T-helper 2 cell treated with Interferon-gamma antibody and Interleukin-4, amounts not matched to agents 5 μg/mL and 100 μg/mL, for 36 hours (primary cell): Measurements from ENCODE around the gene SORL1.

Experiments
- DNase-seq: peaks from one replicate; pipeline ENCODE4 v3.0.0; 2021; ENCODE audit warnings: low spot score
- H3K27ac Mint-ChIP-seq: one replicate; pipeline ENCODE4 v1.8.0; 2021; ENCODE audit warnings: mild to moderate bottlenecking, mixed read lengths
- H3K27me3 Mint-ChIP-seq: one replicate; pipeline ENCODE4 v1.8.0; 2021; ENCODE audit warnings: low read depth, mixed read lengths
- H3K36me3 Mint-ChIP-seq: one replicate; pipeline ENCODE4 v1.8.0; 2021; ENCODE audit warnings: low read depth, mixed read lengths
- H3K4me1 Mint-ChIP-seq: one replicate; pipeline ENCODE4 v1.8.0; 2021; ENCODE audit warnings: low read depth, mixed read lengths
- H3K4me3 Mint-ChIP-seq: one replicate; pipeline ENCODE4 v1.8.0; 2022; ENCODE audit warnings: mild to moderate bottlenecking, moderate library complexity, mixed read lengths
- H3K9me3 Mint-ChIP-seq: one replicate; pipeline ENCODE4 v1.8.0; 2021; ENCODE audit warnings: mixed read lengths

Gene SORL1

DNA sequence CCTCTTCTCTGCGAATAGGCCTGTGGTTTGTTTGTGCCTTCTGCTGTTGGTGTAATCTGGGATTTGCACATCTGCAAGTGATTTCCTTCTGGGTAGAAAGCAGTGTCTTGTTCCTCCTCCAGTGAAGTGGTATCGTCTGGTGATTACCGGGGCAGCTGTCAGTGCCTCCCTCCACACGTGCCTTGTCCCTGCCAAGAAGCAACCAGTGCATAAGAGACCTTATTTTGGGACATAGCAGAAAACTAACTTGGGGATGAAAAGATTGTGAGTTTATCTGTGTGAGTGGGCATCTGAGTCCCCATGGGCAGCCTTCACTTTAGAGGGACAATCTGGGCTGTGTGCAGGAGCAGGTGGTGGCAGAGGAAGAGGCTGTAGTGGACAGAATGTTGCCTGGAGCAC is 72.1 kb downstream of the SORL1 start:
- no peak overlapping the region for H3K4me3 Mint-ChIP-seq
- H3K4me1 Mint-ChIP-seq, result peaks cover 15% of the 10 kb centered on the region
- H3K27ac Mint-ChIP-seq, result no peak overlapping the region
- H3K27me3 Mint-ChIP-seq, result no peaks in the 10 kb centered on the region
- no peak for DNase-seq
- H3K9me3 Mint-ChIP-seq, result peaks cover 28% of the 10 kb centered on the region
- peaks cover 79% of the 10 kb centered on the region for H3K36me3 Mint-ChIP-seq

DNA sequence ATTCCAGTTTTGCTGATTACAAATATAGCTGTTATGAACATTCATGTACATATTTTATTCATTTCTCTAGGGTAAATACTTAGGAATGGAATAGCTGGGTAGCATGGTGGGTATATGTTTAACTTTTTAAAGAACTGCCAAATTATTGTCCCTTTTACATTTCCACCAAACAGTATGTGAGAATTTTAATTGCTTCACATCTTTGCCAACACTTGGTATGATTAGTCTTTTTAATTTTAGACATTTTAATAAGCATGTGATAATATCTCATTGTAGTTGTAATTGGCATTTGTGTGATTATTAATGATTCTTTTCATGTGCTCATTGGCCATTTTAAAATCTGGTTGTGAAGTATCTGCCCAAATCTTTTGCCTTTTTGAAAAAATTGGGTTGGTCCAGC is 73.3 kb downstream of the SORL1 start:
- no peaks in the 10 kb centered on the region for H3K27me3 Mint-ChIP-seq
- peaks cover 40% of the 10 kb centered on the region for H3K9me3 Mint-ChIP-seq
- DNase-seq, result no peak
- no peak overlapping the region for H3K4me3 Mint-ChIP-seq
- H3K27ac Mint-ChIP-seq, result no peak overlapping the region
- peaks cover 82% of the 10 kb centered on the region for H3K36me3 Mint-ChIP-seq
- peaks cover 11% of the 10 kb centered on the region for H3K4me1 Mint-ChIP-seq

GRCh38 chr11:121530257-121530656 is 78.1 kb downstream of the SORL1 start:
- Mint-ChIP-seq H3K4me1 (peaks cover 4% of the 10 kb centered on the region), H3K27ac (no peak overlapping the region), H3K36me3 (peaks cover 71% of the 10 kb centered on the region), H3K9me3 (peaks cover 41% of the 10 kb centered on the region), H3K27me3 (no peaks in the 10 kb centered on the region), H3K4me3 (no peak overlapping the region)
- DNase-seq, result no peak

GRCh38 chr11:121533601-121534000 is 81.5 kb downstream of the SORL1 start:
- Mint-ChIP-seq H3K4me3 (no peak overlapping the region), H3K4me1 (peaks cover 12% of the 10 kb centered on the region), H3K36me3 (peaks cover 66% of the 10 kb centered on the region), H3K27me3 (no peaks in the 10 kb centered on the region), H3K9me3 (peaks cover 28% of the 10 kb centered on the region), H3K27ac (no peak overlapping the region)
- no peak for DNase-seq

- Mint-ChIP-seq H3K4me3 (no peak overlapping the region), H3K4me1 (peaks cover 18% of the 10 kb centered on the region), H3K27ac (no peak overlapping the region), H3K27me3 (no peaks in the 10 kb centered on the region), H3K36me3 (peaks cover 61% of the 10 kb centered on the region), H3K9me3 (peaks cover 19% of the 10 kb centered on the region)
- no peak for DNase-seq
Measured at GRCh38 chr11:121534131-121535093, 82.3 kb downstream of the SORL1 start.

DNA sequence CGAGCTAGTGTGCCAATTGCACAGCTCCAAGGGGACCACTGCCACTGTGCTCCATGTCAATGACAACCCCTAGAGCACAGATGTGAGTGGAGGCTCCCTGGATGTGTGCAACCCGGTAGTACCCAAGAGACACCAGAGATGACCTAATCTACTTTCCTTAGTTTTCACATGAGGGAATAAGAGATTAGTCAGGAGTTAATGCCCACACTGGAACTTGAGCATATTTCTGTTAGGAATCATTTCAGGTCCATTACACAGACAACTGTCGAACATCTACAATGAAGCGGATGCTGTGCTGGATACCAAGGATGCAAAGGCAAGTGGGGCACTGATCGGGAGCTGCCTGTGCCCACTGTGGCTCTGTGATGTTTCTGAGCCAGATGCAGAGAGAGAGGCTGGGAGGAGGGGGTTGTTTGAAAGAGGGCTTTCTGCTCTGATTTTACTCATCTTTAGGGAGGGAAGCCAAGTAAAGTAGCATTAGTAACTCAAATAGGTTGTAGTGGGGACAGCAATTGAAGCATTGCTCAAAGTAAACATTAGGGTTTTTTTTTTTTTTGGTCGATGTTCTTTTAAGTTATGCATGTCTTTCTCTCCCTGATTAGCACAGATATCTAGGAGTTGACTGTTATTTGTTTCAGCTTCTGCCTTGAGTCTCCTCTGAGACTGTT is 83.1 kb downstream of the SORL1 start:
- DNase-seq, result no peak
- H3K9me3 Mint-ChIP-seq, result peaks cover 11% of the 10 kb centered on the region
- H3K4me3 Mint-ChIP-seq, result no peak overlapping the region
- peaks cover 55% of the 10 kb centered on the region for H3K36me3 Mint-ChIP-seq
- H3K27me3 Mint-ChIP-seq, result no peaks in the 10 kb centered on the region
- peaks cover 22% of the 10 kb centered on the region for H3K4me1 Mint-ChIP-seq
- H3K27ac Mint-ChIP-seq, result peak overlapping the region; percentile 28

- Mint-ChIP-seq H3K27ac (no peak overlapping the region), H3K4me1 (peaks cover 22% of the 10 kb centered on the region)
Measured at GRCh38 chr11:121536126-121536525, 84.0 kb downstream of the SORL1 start.

GRCh38 chr11:121538054-121538453 is 85.9 kb downstream of the SORL1 start:
- peaks cover 22% of the 10 kb centered on the region for H3K4me1 Mint-ChIP-seq
- no peak overlapping the region for H3K27ac Mint-ChIP-seq
- DNase-seq, result no peak
- H3K36me3 Mint-ChIP-seq, result peaks cover 47% of the 10 kb centered on the region
- no peak overlapping the region for H3K4me3 Mint-ChIP-seq
- no peaks in the 10 kb centered on the region for H3K27me3 Mint-ChIP-seq
- no peaks in the 10 kb centered on the region for H3K9me3 Mint-ChIP-seq

More at GRCh38 chr11:121536126-121536525, 84.0 kb downstream of the SORL1 start:
- peaks cover 48% of the 10 kb centered on the region for H3K36me3 Mint-ChIP-seq
- H3K27me3 Mint-ChIP-seq, result no peaks in the 10 kb centered on the region
- no peak overlapping the region for H3K4me3 Mint-ChIP-seq
- DNase-seq, result no peak
- H3K9me3 Mint-ChIP-seq, result peaks cover 5% of the 10 kb centered on the region

DNA sequence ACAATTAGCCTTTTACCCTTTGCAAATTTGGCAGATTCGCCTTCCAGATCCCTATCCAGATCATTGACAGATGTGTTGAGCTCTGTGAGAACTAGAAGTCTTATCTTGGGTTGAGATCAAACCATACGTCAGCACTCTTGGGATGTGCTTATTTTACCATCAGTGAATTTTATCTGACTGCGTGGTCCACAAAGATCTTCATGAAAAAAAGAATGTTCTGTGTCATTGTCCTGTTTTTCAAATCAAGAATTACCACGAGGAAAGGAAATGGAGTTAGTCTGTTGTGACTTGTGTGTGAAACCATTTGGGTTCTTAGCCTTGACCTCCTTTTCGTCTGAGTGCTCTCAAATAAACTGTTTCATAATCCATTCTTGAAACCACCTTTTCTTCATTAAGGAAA is 86.9 kb downstream of the SORL1 start:
- Mint-ChIP-seq H3K27ac (no peak overlapping the region), H3K9me3 (no peaks in the 10 kb centered on the region), H3K4me3 (peak overlapping the region; percentile 19), H3K27me3 (no peaks in the 10 kb centered on the region), H3K4me1 (peaks cover 20% of the 10 kb centered on the region), H3K36me3 (peaks cover 46% of the 10 kb centered on the region)
- no peak for DNase-seq

DNA sequence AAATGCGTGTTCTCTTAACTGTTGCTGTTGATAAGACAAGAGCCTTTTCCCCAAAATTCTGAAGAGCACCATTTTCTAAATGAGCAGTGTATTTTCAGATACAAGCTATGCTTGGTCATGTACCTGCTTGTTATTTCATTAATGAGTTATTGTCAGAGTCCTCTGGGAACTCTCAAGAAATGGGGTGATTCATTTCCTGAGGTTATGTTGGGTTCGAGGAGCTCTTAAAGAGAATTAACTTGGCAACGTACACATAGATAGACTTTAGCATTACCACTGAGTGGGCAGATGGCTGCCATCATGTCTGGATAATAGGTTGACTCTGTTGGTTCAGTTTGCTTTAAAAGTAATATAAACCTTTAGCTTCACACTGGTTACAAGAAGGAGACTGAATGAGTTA is 88.5 kb downstream of the SORL1 start:
- H3K9me3 Mint-ChIP-seq, result no peaks in the 10 kb centered on the region
- peaks cover 35% of the 10 kb centered on the region for H3K4me1 Mint-ChIP-seq
- no peak overlapping the region for H3K4me3 Mint-ChIP-seq
- no peak for DNase-seq
- peaks cover 54% of the 10 kb centered on the region for H3K36me3 Mint-ChIP-seq
- no peak overlapping the region for H3K27ac Mint-ChIP-seq
- no peaks in the 10 kb centered on the region for H3K27me3 Mint-ChIP-seq

DNA sequence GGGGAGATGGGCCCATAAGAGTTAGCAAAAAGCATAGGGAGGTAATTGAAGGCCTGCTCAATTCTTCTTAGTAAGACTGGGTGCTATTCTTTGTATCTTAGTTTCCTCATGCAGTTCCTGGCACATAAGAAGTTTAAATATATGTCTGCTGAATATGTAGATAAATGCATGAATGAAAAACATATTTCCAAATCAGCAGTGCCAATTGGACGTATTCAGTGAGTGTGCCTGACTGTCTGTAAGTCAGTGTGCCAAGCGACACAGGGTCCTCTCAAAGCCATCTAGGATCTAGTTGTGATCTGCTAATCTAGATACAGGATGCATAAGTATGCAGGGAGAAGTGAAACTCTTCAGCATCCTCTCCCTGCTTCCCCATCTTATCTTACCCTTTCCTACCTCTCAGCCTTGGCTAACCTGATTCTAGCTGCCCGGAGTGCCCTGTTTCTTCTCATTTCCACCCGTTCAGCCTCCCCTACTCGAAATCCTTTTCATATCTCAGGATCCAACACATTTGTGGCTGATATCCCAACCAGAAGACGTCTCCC is 91.8 kb downstream of the SORL1 start:
- Mint-ChIP-seq H3K36me3 (peaks cover 58% of the 10 kb centered on the region), H3K4me1 (peaks cover 29% of the 10 kb centered on the region), H3K27ac (no peak overlapping the region), H3K9me3 (no peaks in the 10 kb centered on the region), H3K27me3 (no peaks in the 10 kb centered on the region), H3K4me3 (no peak overlapping the region)
- no peak for DNase-seq

GRCh38 chr11:121544956-121545355 is 92.8 kb downstream of the SORL1 start:
- Mint-ChIP-seq H3K36me3 (peaks cover 56% of the 10 kb centered on the region), H3K4me3 (no peak overlapping the region)

DNA sequence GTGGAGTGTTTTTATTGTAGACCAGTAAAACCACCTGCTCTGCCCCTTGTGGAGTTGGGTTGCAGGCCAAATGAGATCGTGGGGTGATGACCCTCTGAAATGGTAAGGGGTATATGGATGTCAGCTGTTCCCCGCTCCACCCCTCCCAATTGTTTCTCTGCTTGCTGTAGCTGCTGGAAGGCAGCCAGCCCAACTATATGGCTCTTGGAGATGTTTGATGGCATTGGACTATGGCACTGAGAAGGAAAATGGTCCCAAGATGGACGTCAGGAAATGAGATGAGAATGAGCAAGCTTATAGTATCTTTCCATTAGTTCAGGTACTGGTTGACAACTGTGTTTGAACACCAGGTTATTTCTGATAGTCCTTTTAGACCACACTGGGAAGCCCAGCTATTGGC is 95.5 kb downstream of the SORL1 start:
- peaks cover 60% of the 10 kb centered on the region for H3K36me3 Mint-ChIP-seq
- H3K4me1 Mint-ChIP-seq, result peaks cover 22% of the 10 kb centered on the region
- no peaks in the 10 kb centered on the region for H3K27me3 Mint-ChIP-seq
- H3K4me3 Mint-ChIP-seq, result no peak overlapping the region
- no peak for DNase-seq
- no peaks in the 10 kb centered on the region for H3K9me3 Mint-ChIP-seq
- H3K27ac Mint-ChIP-seq, result no peak overlapping the region

More at GRCh38 chr11:121544956-121545355, 92.8 kb downstream of the SORL1 start:
- H3K27me3 Mint-ChIP-seq, result no peaks in the 10 kb centered on the region
- H3K27ac Mint-ChIP-seq, result no peak overlapping the region
- no peak for DNase-seq
- H3K4me1 Mint-ChIP-seq, result peaks cover 24% of the 10 kb centered on the region
- H3K9me3 Mint-ChIP-seq, result no peaks in the 10 kb centered on the region
